GM21390 (cell line): ENCODE data around the gene AP3S1.

Experiments used
- ATAC-seq: cut with Tn5 transposase; IDR thresholded peaks from one replicate; pipeline ENCODE4 v1.9.1; 2021; ENCODE audit not compliant: unreplicated experiment

The AP3S1 gene

DNA sequence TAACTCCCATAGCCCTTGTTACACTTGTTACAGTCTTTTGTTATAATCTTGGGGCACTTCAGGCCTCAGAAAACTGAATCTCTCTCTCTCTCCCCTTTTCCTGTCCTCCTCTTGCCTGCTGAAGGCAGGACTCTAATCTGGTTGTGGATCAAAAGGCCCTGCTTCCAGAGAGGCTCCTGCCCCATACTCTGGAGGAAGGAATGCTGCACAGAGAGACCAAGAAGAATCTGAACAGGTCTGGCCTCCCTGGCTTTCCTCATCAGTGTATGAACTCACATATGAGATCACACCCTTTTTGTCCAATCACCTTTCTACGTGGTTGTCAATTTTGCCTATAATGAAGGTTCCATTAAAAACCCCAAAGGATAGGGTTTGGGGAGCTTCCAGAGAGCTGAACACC is 94.3 kb downstream of the AP3S1 start:
- ATAC-seq, result no peak

DNA sequence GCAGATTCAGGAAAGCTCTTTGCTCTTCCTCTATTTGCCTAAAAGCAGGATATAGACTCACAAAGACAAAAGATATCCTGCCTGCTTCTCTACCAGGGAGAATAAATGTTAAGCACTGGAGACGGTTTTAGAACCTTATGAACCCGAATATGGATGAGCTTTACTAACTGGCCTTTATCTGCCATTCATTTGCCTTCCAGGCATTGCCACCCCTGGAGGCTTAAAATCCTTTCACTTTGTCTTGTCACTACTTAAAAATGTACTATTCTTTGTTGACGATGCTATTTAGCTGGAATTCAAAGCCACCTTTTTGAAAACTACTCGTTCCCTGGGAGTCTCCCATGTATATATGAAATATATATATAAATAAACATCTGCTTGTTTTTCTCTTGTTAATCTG is 97.3 kb downstream of the AP3S1 start:
- no peak for ATAC-seq

DNA sequence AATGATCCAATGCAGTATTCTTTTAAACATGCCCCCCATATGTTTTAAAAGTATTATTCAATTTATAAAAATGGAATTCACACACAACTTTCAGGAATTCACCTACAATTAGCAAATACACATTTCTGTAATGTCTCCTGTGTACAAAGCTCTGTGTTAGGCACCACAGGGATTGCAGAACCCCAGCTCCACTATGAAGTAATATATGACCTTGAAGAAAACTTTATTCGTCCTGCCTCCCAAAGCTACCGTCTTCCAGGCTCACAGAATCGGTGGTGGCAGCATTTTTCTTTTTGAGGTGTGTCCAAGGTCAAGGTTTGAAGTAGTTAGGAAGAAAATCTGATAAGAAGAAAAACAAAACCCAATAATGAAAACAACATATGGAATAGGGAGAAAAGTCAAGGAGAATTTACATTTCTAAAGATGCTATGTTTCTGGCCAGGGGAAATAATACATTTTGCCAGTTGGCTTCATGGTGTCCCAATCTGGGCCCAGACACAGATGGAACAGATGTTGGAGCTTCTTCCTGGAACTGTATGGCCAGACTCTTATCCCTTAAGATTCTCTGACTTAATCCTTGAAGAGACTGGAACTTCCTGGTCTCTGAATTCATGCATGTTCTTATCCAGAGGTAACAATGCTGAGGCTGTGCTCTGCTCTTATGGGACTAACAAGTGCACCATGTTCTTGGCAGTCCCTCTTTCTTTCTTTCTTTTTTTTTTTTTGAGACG is 98.5 kb downstream of the AP3S1 start:
- ATAC-seq, result no peak

DNA sequence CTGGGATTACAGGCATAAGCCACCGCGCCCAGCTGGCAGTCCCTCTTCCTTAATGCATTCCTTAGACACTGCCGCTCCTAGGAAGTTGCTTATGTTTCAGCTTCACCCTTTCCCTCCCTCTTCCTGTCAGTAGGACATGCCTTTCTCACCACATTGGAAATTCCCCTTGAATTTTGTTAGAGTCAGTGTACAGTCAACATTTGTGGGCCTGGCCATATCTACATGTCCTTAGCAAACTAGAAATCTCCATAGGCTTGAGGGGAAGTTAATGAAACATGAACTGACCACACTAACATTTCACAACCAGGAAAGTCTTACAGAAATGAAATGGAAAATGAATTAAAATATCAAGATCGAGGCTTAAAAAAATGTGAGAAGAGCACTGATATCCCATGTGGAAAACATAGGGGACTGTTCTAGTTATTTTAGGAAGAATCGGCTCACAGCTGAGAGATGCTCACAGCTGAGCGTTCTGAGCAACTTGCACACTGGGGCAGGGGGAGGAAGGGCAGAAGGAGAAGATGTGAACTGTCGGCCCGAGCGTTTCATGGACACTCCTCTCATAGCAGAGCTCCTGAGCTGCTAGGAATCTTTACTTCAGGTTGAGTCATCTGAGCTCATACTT is 99.4 kb downstream of the AP3S1 start:
- ATAC-seq, result no peak

DNA sequence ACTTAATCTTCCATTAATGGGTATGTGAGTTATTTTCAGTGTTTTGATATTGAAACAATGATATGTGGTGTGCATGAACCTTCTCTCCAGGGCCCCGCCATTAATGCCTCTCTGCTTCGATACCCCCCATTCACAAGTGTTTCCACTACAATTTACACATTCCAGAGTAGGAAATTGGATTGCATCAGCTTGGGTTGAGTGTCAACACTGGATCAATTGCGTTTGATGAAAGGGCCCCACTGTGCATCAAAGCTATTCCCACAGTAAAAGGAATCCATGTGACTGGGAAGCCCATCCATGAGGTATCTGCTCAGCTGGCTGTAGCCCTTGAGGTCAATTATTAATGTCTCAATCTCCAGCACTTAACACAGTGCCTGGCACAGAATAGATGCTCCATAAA is 102.8 kb downstream of the AP3S1 start:
- ATAC-seq, result no peak

DNA sequence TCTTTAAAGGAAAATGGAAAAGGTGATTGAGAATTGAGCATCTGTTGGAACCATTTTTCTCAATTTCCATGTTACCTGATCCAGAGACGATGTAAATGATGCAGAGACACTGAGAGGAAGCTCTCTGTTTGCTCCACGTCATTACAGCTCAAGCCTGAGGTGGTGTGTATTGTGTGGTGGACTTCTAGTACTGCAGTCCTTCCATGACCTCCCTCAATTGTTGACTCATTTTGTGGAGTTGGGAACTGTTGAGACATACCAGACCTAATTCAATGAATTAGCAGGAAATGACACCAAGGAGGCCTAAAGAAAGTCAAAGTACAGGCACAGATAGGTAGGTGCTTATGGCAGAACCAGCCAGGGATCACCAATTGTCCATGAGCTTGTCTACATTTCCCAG is 104.9 kb downstream of the AP3S1 start:
- no peak for ATAC-seq

DNA sequence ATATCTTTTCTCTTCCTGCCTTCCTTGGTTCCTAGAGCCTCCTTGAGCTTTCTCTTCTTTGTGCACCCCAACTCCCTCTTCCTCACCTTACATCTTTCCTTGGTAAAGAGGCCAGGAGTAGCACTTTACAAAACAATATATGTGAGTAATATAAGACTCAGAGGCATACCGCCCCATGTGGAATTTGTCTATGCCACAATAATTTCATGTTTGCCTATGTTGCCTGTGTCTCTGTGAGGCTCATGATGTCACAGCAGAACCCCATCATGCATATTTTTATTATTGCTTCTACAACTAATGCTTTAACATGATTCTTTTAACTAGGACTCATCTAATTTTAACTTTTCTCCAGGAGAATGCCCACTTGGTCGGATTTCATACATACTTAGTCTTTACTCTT is 105.5 kb downstream of the AP3S1 start:
- ATAC-seq, result no peak

DNA sequence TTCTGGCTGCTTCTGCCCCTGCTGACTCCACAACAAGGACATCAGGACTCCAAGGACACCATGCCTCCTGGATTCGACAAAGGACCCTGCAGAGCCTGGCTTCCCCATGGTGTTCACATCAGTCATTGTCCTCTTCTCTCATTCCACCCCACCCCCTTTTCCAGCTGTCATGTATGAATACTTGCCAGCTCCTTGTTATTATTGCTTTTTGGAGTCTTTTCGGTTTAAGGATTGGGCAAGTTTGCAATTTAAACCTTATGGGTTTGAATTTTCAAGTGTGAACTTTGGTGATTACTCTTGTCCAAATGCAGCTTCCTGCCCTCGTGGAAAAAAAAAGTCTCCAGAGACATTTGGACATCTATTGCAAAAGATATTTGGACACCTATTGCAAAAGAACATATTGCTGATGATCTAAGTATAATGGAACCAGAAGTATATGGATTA is 106.4 kb downstream of the AP3S1 start:
- ATAC-seq, result no peak

DNA sequence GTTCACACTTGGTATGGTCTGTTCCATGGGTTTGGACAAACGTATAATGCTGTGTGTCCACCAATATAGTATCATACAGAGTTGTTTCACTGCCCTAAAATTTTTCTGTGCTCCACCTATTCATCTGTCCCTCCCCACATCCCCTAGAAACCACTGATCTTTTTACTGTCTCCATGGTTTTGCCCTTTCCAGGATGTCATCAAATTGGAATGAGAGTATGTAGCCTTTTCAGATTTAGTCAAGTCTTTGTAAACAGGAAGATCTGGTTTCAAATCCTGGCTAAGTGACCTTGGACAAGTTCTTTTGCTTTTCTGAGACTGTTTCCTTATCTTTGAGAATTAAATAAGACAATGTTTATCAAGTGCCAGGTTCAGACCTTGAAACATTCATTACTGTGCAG is 107.4 kb downstream of the AP3S1 start:
- no peak for ATAC-seq

DNA sequence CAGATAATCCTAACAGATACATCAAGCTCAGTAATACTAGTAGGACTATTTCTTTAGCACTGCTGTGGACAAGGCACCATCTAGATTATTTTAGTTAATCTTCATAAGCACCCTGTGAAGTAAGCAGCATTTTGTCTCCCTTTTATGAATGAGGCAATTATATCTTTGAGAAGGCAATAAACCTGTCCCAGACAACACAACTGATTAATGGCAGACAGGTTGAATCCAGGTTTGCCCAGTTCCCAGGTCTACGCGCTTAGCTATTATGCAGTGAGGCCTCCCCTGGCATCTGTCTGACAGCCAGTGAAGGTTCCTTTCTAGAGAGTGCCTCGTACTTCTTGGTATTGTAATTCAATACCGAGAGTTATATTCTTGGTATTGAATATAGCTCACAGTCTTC is 110.9 kb downstream of the AP3S1 start:
- no peak for ATAC-seq

DNA sequence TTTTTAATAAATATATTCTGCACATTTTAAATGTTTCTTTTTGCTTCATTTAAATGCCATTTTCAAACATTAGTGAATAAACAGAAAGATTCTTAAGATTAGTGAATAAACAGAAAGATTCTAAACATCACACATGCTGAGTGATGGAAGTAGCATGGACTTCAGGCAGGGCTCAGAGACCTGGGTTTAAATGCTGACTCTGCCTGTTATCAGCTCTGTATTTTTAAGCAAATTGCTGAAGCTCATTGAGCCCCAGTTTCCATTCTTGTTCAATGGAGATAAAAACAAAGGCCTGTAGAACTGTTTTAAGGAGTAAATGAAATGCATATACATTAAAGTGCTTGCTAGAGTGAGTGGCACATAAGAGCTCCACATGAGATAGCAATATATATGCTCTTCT is 112.4 kb downstream of the AP3S1 start:
- no peak for ATAC-seq

DNA sequence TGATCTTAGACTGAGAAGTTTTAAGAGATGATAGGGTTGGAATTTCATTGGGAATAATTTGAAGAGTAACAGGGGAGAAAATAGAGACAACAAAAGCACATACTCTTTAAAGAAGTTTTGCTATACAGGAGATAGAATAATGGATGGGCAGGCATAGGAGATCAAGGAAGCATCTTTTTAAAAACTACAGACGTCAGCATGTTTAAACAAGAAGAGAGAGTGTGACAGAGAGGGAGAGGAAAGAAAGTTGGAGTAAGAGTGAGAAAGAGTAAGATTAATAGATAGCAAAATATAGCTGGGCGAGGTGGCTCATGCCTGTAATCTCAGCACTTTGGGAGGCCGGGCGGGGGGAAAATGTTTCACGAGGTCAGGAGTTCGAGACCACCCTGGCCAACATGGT is 115.2 kb downstream of the AP3S1 start:
- ATAC-seq, result no peak

DNA sequence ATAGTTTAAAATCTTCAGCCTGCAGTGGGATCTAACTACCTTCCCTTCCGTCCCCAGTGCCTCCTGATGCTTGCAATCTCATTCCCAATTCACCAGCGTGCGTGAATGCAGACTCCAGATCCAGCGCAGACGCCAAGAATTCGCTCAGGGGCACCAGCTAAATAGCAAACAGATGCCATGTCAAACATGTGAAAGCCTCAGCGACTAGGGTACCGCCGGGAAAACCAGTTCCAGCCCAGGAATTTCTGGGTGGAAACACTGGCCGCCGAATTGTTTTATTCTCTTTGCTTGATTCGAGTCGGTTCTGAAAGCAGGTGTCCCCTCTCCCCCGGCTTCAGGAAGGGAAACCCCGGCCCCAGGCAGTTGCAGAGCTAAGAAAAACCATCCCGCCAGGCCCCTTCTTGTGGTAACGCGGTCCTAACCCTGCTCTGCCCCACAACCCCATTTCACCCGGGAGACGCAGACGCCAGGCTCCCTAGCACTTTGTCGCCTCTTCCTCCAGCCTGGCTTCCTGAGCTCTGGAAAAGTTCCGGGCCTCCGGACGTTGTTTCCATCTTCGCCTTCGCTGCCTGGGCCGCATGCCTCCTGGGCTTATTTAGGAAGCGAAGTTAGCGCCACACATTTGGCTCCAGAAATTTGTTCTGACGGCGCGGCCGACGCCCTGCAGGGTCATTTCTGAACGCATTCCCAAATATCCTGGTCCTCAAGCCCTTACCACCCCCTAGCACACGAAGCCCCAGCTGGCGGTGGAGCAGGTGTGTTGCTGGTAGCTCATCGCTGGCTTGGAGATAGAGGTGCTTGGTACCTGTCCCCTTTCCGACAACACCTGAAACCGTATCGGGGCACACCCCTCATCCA is 119.9 kb downstream of the AP3S1 start:
- ATAC-seq, result no peak

DNA sequence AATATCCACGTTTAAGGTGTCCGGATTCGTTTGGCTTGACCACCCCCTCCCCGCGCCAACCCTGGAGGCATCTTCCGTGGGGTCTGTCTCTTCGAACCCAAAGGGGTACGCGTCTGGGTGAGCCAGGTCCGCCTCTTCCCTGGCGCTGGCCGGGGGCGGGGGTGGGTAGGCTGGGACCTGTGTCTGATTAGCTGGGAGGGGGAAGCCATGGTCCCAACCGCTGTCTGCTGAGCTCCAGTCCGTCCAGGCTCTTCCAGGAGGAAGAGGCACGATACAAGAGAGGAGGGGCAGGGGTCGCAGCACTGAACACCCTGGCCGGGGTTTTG is 120.5 kb downstream of the AP3S1 start, which contains the start of gene LVRN:
Gene LVRN (plus strand): TSS at position 237 of the 326 bp plus-strand sequence. CDS start 143 bp downstream, outside the sequence.
- ATAC-seq, result no peak

DNA sequence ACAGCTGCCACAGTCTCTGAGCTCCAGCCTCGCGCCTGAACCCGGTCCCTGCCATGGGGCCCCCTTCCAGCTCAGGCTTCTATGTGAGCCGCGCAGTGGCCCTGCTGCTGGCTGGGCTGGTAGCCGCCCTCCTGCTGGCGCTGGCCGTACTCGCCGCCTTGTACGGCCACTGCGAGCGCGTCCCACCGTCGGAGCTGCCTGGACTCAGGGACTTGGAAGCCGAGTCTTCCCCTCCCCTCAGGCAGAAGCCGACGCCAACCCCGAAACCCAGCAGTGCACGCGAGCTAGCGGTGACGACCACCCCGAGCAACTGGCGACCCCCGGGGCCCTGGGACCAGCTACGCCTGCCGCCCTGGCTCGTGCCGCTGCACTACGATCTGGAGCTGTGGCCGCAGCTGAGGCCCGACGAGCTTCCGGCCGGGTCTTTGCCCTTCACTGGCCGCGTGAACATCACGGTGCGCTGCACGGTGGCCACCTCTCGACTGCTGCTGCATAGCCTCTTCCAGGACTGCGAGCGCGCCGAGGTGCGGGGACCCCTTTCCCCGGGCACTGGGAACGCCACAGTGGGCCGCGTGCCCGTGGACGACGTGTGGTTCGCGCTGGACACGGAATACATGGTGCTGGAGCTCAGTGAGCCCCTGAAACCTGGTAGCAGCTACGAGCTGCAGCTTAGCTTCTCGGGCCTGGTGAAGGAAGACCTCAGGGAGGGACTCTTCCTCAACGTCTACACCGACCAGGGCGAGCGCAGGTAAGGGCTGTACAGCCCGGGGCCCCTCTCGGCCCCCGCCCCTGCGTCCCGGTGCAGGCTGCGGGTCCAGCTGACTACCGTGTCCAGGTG is 121.0 kb downstream of the AP3S1 start:
- ATAC-seq, result peak; percentile 44

DNA sequence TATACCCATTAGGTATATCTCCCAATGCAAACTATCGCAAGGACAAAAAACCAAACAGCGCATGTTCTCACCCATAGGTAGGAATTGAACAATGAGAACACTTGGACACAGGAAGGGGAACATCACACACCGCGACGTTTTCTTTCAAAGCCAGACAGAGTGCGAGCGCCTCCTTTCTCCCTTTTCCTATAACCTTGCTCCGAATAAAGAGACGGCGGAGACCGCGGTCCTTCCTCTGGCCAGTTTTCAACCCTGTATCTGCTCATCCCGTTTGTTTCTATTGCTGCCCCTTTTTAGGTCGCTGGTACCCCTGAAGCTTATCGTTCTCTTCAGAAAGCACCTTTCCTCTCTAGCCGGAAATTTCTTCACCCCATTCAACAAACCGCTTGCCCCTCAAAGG is 121.8 kb downstream of the AP3S1 start:
- no peak for ATAC-seq
